Superior temporal gyrus (tissue), 1 donor: Measurements from ENCODE around the gene HOATZ.

Source experiments
- DNase-seq: peaks from one replicate; pipeline ENCODE4 v3.0.0-alpha.2; 2016; ENCODE audit errors: extremely low spot score

HOATZ gene

GRCh38 chr11:111549196-111549868 lies 34.8 kb downstream of the HOATZ start:
- DNase-seq, result no peak

DNA sequence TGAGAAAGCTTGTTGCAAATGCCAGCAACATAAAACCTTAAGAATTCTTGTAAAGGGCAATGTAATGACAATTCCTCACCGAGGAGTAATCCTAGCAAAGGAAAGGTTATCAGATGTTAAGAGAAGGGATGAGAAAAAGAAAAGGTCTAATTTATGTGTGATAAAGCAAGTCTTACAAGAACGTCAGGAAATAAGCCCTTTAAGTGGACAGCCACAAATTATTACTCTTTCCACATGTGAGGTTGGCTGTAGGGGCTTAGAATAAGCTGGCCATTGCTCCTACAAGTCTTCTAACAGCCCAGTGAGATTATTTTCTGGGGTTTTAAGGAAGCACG lies 35.3 kb downstream of the HOATZ start:
- no peak for DNase-seq

DNA sequence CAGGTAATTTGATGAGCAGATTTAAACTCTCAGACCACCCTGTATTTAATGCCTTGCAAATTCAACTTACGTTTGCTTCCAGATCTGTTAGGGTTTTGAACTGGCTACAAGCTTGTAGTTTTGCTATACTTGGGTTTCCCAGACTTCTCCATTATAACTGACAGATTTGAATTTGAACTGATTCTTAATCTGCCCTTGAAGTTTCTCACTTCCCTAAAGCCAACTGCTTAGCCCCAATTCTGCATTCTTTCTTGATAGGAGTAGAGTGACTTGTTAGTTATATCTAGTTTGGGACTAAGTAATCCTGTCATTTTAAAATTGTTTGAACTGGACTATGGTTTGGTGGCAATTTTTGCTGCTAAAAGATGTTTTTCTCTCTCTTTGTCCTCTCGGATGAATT lies 35.7 kb downstream of the HOATZ start:
- no peak for DNase-seq

GRCh38 chr11:111554532-111554931 lies 40.0 kb downstream of the HOATZ start:
- DNase-seq, result no peak

- DNase-seq, result no peak
Observed at GRCh38 chr11:111555255-111555654, 40.7 kb downstream of the HOATZ start.

- no peak for DNase-seq
Observed at GRCh38 chr11:111557425-111558111, 43.0 kb downstream of the HOATZ start.

DNA sequence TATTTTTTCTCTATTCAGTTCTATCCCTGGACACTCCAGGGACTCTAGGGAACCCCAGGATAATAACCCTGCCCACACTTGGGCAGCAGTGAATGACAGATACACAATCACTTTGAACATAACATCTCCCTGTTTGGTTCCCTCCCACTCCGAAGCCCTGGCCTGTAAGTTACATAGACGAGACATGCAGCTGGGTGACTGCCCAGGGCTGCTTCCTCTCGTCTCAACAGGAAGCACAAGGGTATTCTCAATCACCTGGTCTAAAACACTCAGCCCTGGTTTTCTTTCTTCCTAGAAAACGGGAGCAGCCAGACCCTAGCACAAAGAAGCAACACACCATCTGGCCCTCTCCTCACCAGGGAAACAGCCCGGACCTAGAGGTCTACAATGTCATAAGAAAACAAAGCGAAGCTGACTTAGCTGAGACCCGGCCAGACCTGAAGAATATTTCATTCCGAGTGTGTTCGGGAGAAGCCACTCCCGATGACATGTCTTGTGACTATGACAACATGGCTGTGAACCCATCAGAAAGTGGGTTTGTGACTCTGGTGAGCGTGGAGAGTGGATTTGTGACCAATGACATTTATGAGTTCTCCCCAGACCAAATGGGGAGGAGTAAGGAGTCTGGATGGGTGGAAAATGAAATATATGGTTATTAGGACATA lies 45.4 kb downstream of the HOATZ start:
- no peak for DNase-seq

- DNase-seq, result no peak
Observed at GRCh38 chr11:111560800-111561199, 46.2 kb downstream of the HOATZ start.

GRCh38 chr11:111561306-111561705 lies 46.7 kb downstream of the HOATZ start:
- DNase-seq, result no peak

- DNase-seq, result no peak
Observed at GRCh38 chr11:111561791-111562325, 47.3 kb downstream of the HOATZ start.

GRCh38 chr11:111562692-111563389 lies 48.3 kb downstream of the HOATZ start:
- no peak for DNase-seq

- peak; percentile 94 for DNase-seq
Observed at GRCh38 chr11:111565114-111565720, 50.6 kb downstream of the HOATZ start.

GRCh38 chr11:111566324-111566723 lies 51.7 kb downstream of the HOATZ start:
- DNase-seq, result no peak

- no peak for DNase-seq
Observed at GRCh38 chr11:111569476-111569875, 54.9 kb downstream of the HOATZ start.

GRCh38 chr11:111570796-111571195 lies 56.2 kb downstream of the HOATZ start:
- DNase-seq, result no peak

- DNase-seq, result no peak
Observed at GRCh38 chr11:111571829-111572501, 57.4 kb downstream of the HOATZ start.

DNA sequence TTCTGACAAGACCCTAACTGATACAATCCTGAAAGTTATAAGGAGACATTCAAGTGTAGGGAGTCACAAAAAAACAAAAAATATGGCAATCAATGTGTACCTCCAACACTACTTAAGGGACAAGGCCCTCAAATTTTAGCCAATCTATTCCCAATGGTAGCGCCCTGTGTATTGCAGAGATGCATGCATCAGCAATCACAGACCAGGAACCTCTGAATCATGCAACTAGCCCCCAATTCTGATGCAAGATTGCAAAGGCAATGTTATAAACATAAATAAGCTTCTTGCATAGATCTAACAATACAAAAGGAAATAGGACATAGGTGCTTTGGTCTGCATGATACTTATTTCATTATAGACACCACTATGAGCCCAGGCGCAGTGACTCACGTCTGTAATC lies 58.0 kb downstream of the HOATZ start:
- DNase-seq, result no peak

GRCh38 chr11:111573821-111574249 lies 59.3 kb downstream of the HOATZ start:
- no peak for DNase-seq

- no peak for DNase-seq
Observed at GRCh38 chr11:111574373-111575225, 60.0 kb downstream of the HOATZ start.

DNA sequence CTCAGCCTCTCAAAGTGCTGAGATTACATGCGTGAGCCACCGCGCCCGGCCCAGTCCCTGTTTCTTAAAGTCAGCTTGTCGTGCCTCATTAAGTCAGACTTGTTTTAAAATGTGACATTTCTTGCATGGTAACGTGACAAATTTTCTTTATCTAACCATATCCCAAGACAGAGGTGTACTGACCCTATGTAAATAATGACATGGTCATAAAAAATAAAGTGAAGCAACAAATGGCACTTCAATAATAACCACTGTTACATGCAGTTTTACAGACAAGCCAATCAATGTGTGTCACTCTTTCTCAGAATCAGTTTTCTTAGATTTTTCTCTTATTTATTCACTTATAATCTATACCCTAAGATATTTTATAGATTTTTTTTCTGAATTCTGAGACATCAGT lies 61.2 kb downstream of the HOATZ start:
- DNase-seq, result no peak
